Brain microvascular endothelial cell (primary cell): Measurements from ENCODE around the gene OR6J1.

ENCODE experiments used
- DNase-seq: peaks from one replicate; pipeline ENCODE4 v3.0.0-alpha.2; 2020
- H3K27ac ChIP-seq: fragments of 250-450 bp; sonication (Bioruptor Pico); 2 replicates; pipeline ENCODE4 v1.5.1; 2020; ENCODE audit warnings: mild to moderate bottlenecking, moderate library complexity
- H3K27me3 ChIP-seq: fragments of 250-450 bp; sonication (Bioruptor Pico); replicated peaks from 2 replicates; pipeline ENCODE4 v1.5.1; 2020; ENCODE audit warnings: mild to moderate bottlenecking
- H3K36me3 ChIP-seq: fragments of 250-450 bp; sonication (Bioruptor Pico); replicated peaks from 2 replicates; pipeline ENCODE4 v1.5.1; 2020; ENCODE audit warnings: mild to moderate bottlenecking
- H3K4me3 ChIP-seq: 2 replicates; pipeline ENCODE4 v1.5.1; 2011; ENCODE audit warnings: low read depth, mild to moderate bottlenecking, control low read depth, low read length, moderate library complexity
- in situ Hi-C: cut with HindIII; loops from 2 replicates; pipeline ENCODE4 v1.10.0; 2017; ENCODE audit warnings: low sequenced_read_pairs, low pct_ligation_motif_present
- TF ChIP-seq, protein P1 (sequence below): IDR thresholded peaks from 2 replicates; pipeline ENCODE4 v1.5.1; 2011; ENCODE audit warnings: low read depth, mild to moderate bottlenecking, moderate library complexity, low read length, control low read depth, inconsistent platforms; ENCODE audit errors: missing control alignments

Gene OR6J1

DNA sequence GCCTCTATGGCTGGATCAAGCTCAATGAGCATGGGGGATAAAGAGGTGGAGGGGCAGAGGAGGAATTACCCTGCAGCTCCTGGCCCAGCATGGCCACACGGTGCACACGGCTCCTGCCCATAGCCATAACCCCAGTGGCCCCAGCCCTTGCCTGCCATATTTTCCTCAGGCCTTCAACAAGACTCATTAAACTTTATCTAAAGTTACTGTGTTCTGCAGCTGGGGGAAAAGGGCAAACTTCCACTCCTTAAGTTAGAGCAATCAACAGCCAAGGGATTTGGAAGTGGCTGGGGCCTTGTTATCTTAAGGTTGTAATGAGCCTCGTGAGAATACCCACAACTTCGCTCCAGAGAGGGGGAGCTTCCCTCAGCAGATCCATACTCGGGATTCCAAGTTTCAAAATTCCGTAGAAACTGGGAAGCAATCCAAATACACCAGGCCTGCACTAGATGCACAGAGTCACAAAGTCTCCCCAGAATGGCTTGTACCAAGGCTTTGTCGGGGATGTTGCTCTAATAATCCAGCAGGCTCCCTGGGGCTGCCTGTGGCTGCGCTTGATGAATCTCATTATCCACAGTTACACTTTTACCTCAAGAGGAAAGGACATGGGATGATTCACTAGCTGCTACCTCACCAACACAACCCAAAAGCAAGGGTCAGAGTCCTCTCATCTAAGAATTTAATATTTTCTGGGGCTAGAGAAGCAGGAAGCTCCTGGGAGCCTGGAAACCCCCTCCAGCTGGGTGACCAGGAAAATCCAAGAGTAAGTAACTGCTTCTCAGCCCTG is 13.0 kb upstream of the OR6J1 start:
- Histone ChIP-seq H3K36me3 (no peaks in the 10 kb centered on the region), H3K4me3 (no peak overlapping the region), H3K27ac (peak overlapping the region; percentile 64), H3K27me3 (no peaks in the 10 kb centered on the region)
- DNase-seq, result peak; percentile 57
- TF ChIP-seq, protein P1, sequence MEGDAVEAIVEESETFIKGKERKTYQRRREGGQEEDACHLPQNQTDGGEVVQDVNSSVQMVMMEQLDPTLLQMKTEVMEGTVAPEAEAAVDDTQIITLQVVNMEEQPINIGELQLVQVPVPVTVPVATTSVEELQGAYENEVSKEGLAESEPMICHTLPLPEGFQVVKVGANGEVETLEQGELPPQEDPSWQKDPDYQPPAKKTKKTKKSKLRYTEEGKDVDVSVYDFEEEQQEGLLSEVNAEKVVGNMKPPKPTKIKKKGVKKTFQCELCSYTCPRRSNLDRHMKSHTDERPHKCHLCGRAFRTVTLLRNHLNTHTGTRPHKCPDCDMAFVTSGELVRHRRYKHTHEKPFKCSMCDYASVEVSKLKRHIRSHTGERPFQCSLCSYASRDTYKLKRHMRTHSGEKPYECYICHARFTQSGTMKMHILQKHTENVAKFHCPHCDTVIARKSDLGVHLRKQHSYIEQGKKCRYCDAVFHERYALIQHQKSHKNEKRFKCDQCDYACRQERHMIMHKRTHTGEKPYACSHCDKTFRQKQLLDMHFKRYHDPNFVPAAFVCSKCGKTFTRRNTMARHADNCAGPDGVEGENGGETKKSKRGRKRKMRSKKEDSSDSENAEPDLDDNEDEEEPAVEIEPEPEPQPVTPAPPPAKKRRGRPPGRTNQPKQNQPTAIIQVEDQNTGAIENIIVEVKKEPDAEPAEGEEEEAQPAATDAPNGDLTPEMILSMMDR, result no peak
- in situ Hi-C loops, result no loop called here

DNA sequence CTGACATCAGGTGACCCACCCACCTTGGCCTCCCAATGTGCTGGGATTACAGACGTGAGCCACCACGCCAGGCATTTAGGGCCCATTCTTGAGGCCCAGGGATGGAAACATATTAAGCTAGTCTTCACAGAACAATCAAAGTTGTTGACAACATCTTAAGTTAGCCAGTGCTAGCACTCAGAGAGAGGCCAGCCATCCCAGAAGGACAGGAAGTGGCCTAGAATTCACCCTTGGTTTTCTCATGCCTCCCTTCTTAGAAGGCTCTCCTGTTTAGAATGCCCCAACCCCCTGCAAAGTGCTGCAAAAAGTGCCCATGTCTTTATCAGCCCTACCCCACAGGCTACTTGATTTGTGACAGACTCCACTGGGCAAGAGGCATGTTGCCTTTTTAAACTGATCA is 12.1 kb upstream of the OR6J1 start:
- Histone ChIP-seq H3K27me3 (no peaks in the 10 kb centered on the region), H3K4me3 (no peak overlapping the region), H3K36me3 (no peaks in the 10 kb centered on the region), H3K27ac (no peak overlapping the region)
- no peak for DNase-seq
- in situ Hi-C loops, result no loop called here
- TF ChIP-seq, protein P1, result no peak

DNA sequence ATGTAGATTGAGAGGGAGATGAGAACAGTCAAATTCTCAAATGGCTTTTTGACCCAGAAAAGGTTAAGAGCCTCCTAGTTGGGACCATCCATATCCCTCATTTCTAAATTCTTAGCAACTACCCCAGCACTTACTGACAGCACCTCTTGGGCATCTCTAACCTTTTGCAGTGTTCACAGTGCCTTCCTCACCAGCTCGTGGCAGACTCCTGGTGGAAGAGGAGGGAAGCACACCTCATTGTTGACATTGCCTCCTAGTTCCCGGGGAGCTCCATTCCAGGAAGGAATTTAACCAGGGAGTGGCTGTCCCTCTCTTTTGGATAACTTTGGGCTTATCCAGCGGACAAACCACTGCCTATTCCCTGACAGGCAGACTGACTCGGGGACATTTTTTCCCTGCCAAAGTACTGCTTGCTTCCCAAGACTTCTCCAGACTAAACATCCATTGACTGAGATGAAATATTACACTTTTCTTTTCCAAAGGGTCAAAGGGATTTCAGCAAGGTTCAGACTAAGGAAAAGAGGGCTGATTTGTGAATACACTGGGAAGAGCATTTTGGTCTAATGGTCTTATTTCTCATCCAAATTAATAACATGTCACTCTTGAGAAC is 9.0 kb upstream of the OR6J1 start:
- H3K27ac ChIP-seq, result no peak overlapping the region
- peak; percentile 60 for DNase-seq
- in situ Hi-C loops, result no loop called here
- H3K36me3 ChIP-seq, result no peaks in the 10 kb centered on the region
- TF ChIP-seq, protein P1, result peak; percentile 99
- H3K4me3 ChIP-seq, result no peak overlapping the region
- no peaks in the 10 kb centered on the region for H3K27me3 ChIP-seq

DNA sequence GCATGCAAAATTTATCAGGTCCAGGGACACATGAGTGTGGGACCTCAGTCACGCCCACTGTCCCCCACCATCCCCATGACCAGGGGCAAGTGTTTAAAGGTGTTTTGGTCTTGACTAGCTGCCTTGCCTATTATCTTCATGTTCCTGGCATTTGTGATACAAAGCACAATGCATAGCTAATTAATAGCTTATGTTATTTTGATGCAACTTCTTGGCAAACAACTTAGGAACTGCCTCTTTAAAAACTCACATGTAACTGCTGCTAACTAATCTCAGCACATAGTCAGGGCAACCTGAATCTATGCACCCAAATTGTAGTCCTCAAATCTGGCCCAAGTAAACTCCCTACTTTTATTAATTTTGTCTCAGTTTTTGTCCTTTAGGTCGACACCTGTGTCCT is 7.4 kb upstream of the OR6J1 start:
- in situ Hi-C loops, result no loop called here
- no peak overlapping the region for H3K27ac ChIP-seq

DNA sequence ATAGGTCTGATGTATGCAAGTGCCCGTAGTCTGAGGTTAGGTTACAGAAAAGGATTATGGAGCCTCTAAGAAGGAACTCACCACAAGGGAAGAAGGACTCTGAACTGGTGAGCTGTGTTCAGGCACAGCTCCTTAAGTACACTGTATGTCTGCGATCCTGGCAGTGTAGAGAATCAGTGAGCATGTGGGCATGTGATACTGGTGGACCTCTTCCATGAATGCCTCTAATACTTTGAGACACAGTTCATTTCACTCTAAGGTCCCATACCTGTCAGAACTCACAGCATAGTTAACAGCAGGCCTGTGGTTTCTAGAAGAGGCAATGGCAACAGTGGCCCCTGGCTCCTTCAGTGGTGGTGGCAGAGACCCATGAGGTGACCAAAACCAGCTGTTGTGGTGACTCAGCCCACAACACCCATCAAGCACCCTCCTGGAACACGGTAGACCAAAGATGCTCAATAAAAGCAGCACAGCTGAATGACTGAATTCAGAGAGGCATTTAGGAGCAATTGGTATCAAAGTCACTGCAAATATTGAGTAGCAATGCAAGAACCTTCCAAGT is 6.9 kb upstream of the OR6J1 start:
- H3K36me3 ChIP-seq, result no peaks in the 10 kb centered on the region
- in situ Hi-C loops, result no loop called here
- TF ChIP-seq, protein P1, result no peak
- H3K4me3 ChIP-seq, result no peak overlapping the region
- DNase-seq, result peak; percentile 44
- no peaks in the 10 kb centered on the region for H3K27me3 ChIP-seq
- H3K27ac ChIP-seq, result no peak overlapping the region

More for the DNA sequence above, 7.4 kb upstream of the OR6J1 start:
- no peaks in the 10 kb centered on the region for H3K36me3 ChIP-seq
- TF ChIP-seq, protein P1, result no peak
- H3K27me3 ChIP-seq, result no peaks in the 10 kb centered on the region
- H3K4me3 ChIP-seq, result no peak overlapping the region
- no peak for DNase-seq
